ENCODE data around the gene PTGFRN.
"Not testable (repeated sequence)": the region's sequence is repeated elsewhere in the genome, so short reads cannot be mapped to it uniquely, and the experiment has no call there.

The PTGFRN gene

GRCh38 chr1:116916533-116917445, 7.1 kb downstream of the PTGFRN start:
- ATAC-seq: no peak

GRCh38 chr1:116918714-116919357, 9.1 kb downstream of the PTGFRN start:
- no peak for ATAC-seq

GRCh38 chr1:116919802-116920201, 10.1 kb downstream of the PTGFRN start:
- no peak for ATAC-seq

- ATAC-seq: peak in 1 of 2 donors; percentile 24
These were observed 10.5 kb downstream of the PTGFRN start for GRCh38 chr1:116920211-116920610.

- ATAC-seq: no peak
These were observed 11.7 kb downstream of the PTGFRN start for GRCh38 chr1:116921301-116921885.

GRCh38 chr1:116921937-116922336, 12.2 kb downstream of the PTGFRN start:
- no peak for ATAC-seq

GRCh38 chr1:116923421-116923820, 13.7 kb downstream of the PTGFRN start:
- no peak for ATAC-seq

- ATAC-seq: no peak
These were observed 17.5 kb downstream of the PTGFRN start for GRCh38 chr1:116927049-116927798.

GRCh38 chr1:116929961-116930592, 20.4 kb downstream of the PTGFRN start:
- ATAC-seq: no peak

GRCh38 chr1:116931016-116931918, 21.6 kb downstream of the PTGFRN start:
- ATAC-seq: peak; percentile 76 to 86

GRCh38 chr1:116933606-116934515, 24.1 kb downstream of the PTGFRN start:
- ATAC-seq: peak in 1 of 2 donors; percentile 42

GRCh38 chr1:116934586-116935207, 25.0 kb downstream of the PTGFRN start:
- ATAC-seq: peak; percentile 32 to 39

- ATAC-seq: no peak
These were observed 28.5 kb downstream of the PTGFRN start for GRCh38 chr1:116938216-116938615.

- ATAC-seq: not testable (repeated sequence)
These were observed 30.2 kb downstream of the PTGFRN start for GRCh38 chr1:116939780-116940543.

- ATAC-seq: no peak
These were observed 31.3 kb downstream of the PTGFRN start for GRCh38 chr1:116940814-116941599.

GRCh38 chr1:116941670-116942069, 32.0 kb downstream of the PTGFRN start:
- ATAC-seq: no peak

GRCh38 chr1:116942344-116942743, 32.6 kb downstream of the PTGFRN start:
- ATAC-seq: no peak

GRCh38 chr1:116943438-116943837, 33.7 kb downstream of the PTGFRN start:
- peak; percentile 35 to 63 for ATAC-seq

All from activated CD4-positive, CD25-positive, alpha-beta regulatory T cell treated with anti-CD3 and anti-CD28 coated beads, Interleukin-2, amount 50 U/mL, for 24 hours (primary cell).